Ishikawa (cell line): ENCODE results near the gene FAM193B.

Experiments used
- CEBPB ChIP-seq: IDR thresholded peaks from 2 replicates; pipeline ENCODE4 v1.6.1; 2012
- CREB1 ChIP-seq: IDR thresholded peaks from 2 replicates; pipeline ENCODE4 v1.6.1; 2012; ENCODE audit warnings: low read depth
- EGR1 ChIP-seq: IDR thresholded peaks from 2 replicates; pipeline ENCODE4 v1.6.1; 2012
- EP300 ChIP-seq: IDR thresholded peaks from 2 replicates; pipeline ENCODE4 v1.6.1; 2012; ENCODE audit warnings: borderline replicate concordance
- FOXM1 ChIP-seq: IDR thresholded peaks from 2 replicates; pipeline ENCODE4 v1.6.1; 2012; ENCODE audit warnings: low read depth, borderline replicate concordance
- NFIC ChIP-seq: IDR thresholded peaks from 2 replicates; pipeline ENCODE4 v1.6.1; 2012
- RAD21 ChIP-seq: IDR thresholded peaks from 2 replicates; pipeline ENCODE4 v1.6.1; 2012; ENCODE audit warnings: low read depth
- REST ChIP-seq: IDR thresholded peaks from 2 replicates; pipeline ENCODE4 v1.6.1; 2012; ENCODE audit warnings: low read depth, mild to moderate bottlenecking
- TAF1 ChIP-seq: IDR thresholded peaks from 2 replicates; pipeline ENCODE4 v1.6.1; 2012; ENCODE audit warnings: low read depth, mild to moderate bottlenecking
- TCF12 ChIP-seq: IDR thresholded peaks from 2 replicates; pipeline ENCODE4 v1.6.1; 2012; ENCODE audit warnings: low read depth
- TEAD4 ChIP-seq: IDR thresholded peaks from 2 replicates; pipeline ENCODE4 v1.6.1; 2012
- YY1 ChIP-seq: IDR thresholded peaks from 2 replicates; pipeline ENCODE4 v1.6.1; 2012; ENCODE audit warnings: low read depth
- ZBTB7A ChIP-seq: IDR thresholded peaks from 2 replicates; pipeline ENCODE4 v1.6.1; 2012; ENCODE audit warnings: low read depth
- TF ChIP-seq, protein P1 (sequence below): IDR thresholded peaks from 2 replicates; pipeline ENCODE4 v1.6.1; 2012
- TF ChIP-seq, protein P2 (sequence below): IDR thresholded peaks from 2 replicates; pipeline ENCODE4 v1.6.1; 2012

FAM193B gene

GRCh38 chr5:177478711-177479646, 75.4 kb downstream of the FAM193B start:
- TF ChIP-seq YY1: no peak
- no peak for TF ChIP-seq TEAD4
- TF ChIP-seq CREB1: no peak
- no peak for TF ChIP-seq TCF12
- TF ChIP-seq, protein P1, sequence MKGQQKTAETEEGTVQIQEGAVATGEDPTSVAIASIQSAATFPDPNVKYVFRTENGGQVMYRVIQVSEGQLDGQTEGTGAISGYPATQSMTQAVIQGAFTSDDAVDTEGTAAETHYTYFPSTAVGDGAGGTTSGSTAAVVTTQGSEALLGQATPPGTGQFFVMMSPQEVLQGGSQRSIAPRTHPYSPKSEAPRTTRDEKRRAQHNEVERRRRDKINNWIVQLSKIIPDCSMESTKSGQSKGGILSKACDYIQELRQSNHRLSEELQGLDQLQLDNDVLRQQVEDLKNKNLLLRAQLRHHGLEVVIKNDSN: no peak
- no peak for TF ChIP-seq ZBTB7A
- no peak for TF ChIP-seq TAF1

GRCh38 chr5:177477701-177478477, 76.5 kb downstream of the FAM193B start:
- TF ChIP-seq, protein P2, sequence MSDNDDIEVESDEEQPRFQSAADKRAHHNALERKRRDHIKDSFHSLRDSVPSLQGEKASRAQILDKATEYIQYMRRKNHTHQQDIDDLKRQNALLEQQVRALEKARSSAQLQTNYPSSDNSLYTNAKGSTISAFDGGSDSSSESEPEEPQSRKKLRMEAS: no peak
- no peak for TF ChIP-seq CEBPB

DNA sequence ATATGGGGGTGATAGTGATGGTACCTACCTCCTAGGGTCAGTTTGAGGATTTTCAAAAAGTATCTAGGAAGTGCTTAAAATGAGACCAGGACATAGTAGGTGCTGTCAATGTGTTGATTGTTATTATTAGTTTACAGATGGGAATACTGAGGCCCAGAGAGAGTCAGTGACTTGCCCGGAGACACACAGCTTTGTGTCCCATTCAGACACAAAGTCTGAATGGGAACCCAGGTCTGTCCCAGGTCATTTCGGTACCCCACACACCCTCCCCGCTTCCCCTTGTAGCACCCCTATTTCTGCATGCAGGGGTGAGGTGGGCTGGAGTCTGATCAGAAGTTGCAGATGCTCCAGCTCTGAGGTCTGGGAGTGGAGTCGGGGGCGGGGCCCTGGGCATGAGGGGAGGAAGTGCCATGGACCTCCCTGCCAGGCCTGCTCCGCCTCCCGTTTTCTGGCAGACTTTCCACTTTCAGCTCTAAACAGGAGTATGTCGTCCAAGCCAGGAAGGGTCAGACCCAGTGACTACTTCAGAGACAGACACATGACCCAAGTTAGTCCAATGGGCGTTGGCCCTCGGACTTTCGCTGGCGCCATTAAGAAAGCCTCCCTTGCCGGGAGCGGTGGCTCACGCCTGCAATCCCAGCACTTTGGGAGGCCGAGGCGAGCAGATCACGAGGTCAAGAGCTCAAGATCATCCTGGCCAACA, 77.7 kb downstream of the FAM193B start:
- TF ChIP-seq TCF12 (no peak), CEBPB (no peak), ZBTB7A (no peak), TAF1 (no peak), FOXM1 (no peak), TEAD4 (no peak), EP300 (no peak), NFIC (no peak)
- TF ChIP-seq, protein P1: no peak
- TF ChIP-seq, protein P2: no peak

GRCh38 chr5:177475563-177476427, 78.6 kb downstream of the FAM193B start:
- TF ChIP-seq, protein P2: peak; percentile 29; the same call in 1 of the 2 replicates
- TF ChIP-seq REST (no peak), CEBPB (no peak), TAF1 (no peak)

DNA sequence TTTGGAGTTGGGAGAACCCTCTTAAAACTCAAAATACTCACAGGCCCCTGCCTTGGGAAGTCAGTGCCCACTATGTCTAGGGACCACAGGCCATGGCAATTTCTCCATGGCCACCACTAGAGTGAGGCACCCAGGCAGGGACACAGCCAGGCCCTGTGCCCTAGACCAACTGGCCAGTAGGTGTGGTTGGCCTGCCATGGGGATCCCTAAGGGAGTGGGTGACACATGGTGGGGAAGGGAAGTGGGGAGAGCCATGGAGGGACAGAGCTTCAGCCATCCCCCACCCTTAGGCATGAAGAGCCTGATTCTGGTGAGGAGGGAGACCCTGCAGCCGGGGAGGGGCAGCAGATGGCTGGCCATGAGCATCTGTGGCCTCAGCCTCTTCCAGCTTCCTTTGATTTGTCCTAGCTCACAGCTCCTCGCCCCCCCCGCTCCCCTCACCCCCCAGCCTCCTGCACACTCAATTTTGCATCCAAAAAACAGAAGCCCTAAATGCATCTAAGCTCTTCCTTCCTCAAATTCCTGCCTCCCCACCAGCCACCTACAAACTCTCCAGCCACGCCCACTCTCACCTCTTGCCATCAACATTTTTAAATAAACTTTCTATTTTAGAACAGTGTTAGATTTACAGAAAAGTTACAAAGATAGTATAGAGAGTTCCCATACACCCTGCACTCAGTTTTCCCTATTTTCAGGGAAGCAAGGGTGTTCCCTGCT, 79.4 kb downstream of the FAM193B start:
- TF ChIP-seq CREB1 (no peak), YY1 (no peak), TAF1 (no peak), TEAD4 (no peak), RAD21 (no peak), CEBPB (no peak), FOXM1 (no peak), EP300 (no peak), TCF12 (no peak), EGR1 (no peak), ZBTB7A (no peak)
- TF ChIP-seq, protein P1: no peak
- TF ChIP-seq, protein P2: no peak
